ENCODE results near the gene FKBP1C. TPM values are rescaled to one million over a fixed set of nuclear protein-coding genes. Genes with fewer than 3 reads are reported as not detected.
"Not testable (repeated sequence)": the region's sequence is repeated elsewhere in the genome, so short reads cannot be mapped to it uniquely, and the experiment has no call there.

The FKBP1C gene
- total and polyA plus RNA-seq, 2 of the 8 experiments (the other 6 are each of a cell fraction or from before 2014, with no cell fraction given) = 0.74 to 1.0 TPM

GRCh38 chr6:63230027-63230426 lies 18.8 kb downstream of the FKBP1C start:
- H3K23me2 ChIP-seq (ENCODE audit: low read depth, low read length); POLR2A ChIA-PET (ENCODE audit: partially characterized antibody); FAIRE-seq; H4K8ac ChIP-seq (ENCODE audit: extremely low read depth, insufficient read depth, low read length); H3K18ac ChIP-seq (ENCODE audit: extremely low read depth, low read length); H4K20me1 ChIP-seq (replicated peaks in 1 of 2; ENCODE audit: control insufficient read depth in 1 of 2, insufficient read depth in 2 of 2, low read length in 2 of 2); H2BK15ac ChIP-seq (ENCODE audit: low read length); H3K56ac ChIP-seq (replicated peaks; ENCODE audit: insufficient read length, low read depth, low read length); H2AFZ ChIP-seq (ENCODE audit: low read length); H2BK120ac ChIP-seq (replicated peaks; ENCODE audit: low read depth, low read length); H3K79me2 ChIP-seq (ENCODE audit: control insufficient read depth in 1 of 2, insufficient read depth in 2 of 2, low read length in 2 of 2); H3K4ac ChIP-seq (replicated peaks; ENCODE audit: insufficient read length, low read depth, low read length); CTCF ChIA-PET (ENCODE audit: partially characterized antibody); H2BK12ac ChIP-seq (ENCODE audit: low read depth, low read length); H2AK5ac ChIP-seq (ENCODE audit: low read depth, low read length); H2BK20ac ChIP-seq (ENCODE audit: low read length); H3K36me3 ChIP-seq (ENCODE audit: control insufficient read depth in 2 of 4, insufficient read depth in 4 of 4, low read length in 3 of 4); DNase-seq (ENCODE audit: low read depth in 1 of 2, low spot score in 2 of 2); H3K27ac ChIP-seq (ENCODE audit: low read depth, low read length); H3K4me1 ChIP-seq (replicated peaks in 1 of 4; ENCODE audit: control insufficient read depth in 3 of 4, insufficient read depth in 4 of 4, low read length in 3 of 4); H3K14ac ChIP-seq (ENCODE audit: insufficient read length); H3K9ac ChIP-seq (replicated peaks in 1 of 4; ENCODE audit: extremely low read depth in 1 of 4, low read depth in 3 of 4, low read length in 3 of 4); H3K4me2 ChIP-seq (ENCODE audit: insufficient read depth in 1 of 2, low read depth in 2 of 2, low read length in 2 of 2); H4K5ac ChIP-seq (ENCODE audit: insufficient read length, low read depth, low read length); H3K79me1 ChIP-seq (ENCODE audit: low read depth, low read length); H3K4me3 ChIP-seq (ENCODE audit: extremely low read depth in 1 of 4, insufficient read depth in 2 of 4, low read depth in 3 of 4, low read length in 4 of 4); H2BK5ac ChIP-seq (ENCODE audit: low read depth, low read length); H3K27me3 ChIP-seq (replicated peaks in 1 of 4; ENCODE audit: control insufficient read depth in 3 of 4, extremely low read depth in 1 of 4, insufficient read depth in 3 of 4, low read length in 3 of 4); H4K91ac ChIP-seq (replicated peaks; ENCODE audit: insufficient read length, low read length); H3K23ac ChIP-seq (ENCODE audit: insufficient read length): not testable (repeated sequence)
- peaks cover 0 to 26% of the 10 kb centered on the region in 2 experiments; a peak in 2 of 4 replicates for H3K9me3 ChIP-seq (ENCODE audit: insufficient read depth in 2 of 2, low read depth in 1 of 2, low read length in 1 of 2)
- 71% methylated on average over 9 of the region's 13 CpGs; no CpG with 5 or more reads in 1 of the 2 experiments for WGBS, 2 experiments (ENCODE audit: extremely low coverage in 1 of 2, insufficient coverage in 1 of 2, insufficient read length in 1 of 2, insufficient replicate concordance in 2 of 2, low coverage in 1 of 2, low lambda C conversion rate in 2 of 2, missing lambda C conversion rate in 1 of 2)

GRCh38 chr6:63230511-63230910 lies 19.2 kb downstream of the FKBP1C start:
- DNase-seq (ENCODE audit: low read depth in 1 of 2, low spot score in 2 of 2); H2AK5ac ChIP-seq (ENCODE audit: low read depth, low read length); H3K9ac ChIP-seq (replicated peaks in 1 of 4; ENCODE audit: extremely low read depth in 1 of 4, low read depth in 3 of 4, low read length in 3 of 4); H2BK15ac ChIP-seq (ENCODE audit: low read length); H2BK5ac ChIP-seq (ENCODE audit: low read depth, low read length); H3K79me2 ChIP-seq (ENCODE audit: control insufficient read depth in 1 of 2, insufficient read depth in 2 of 2, low read length in 2 of 2); H3K36me3 ChIP-seq (ENCODE audit: control insufficient read depth in 2 of 4, insufficient read depth in 4 of 4, low read length in 3 of 4); H2BK120ac ChIP-seq (replicated peaks; ENCODE audit: low read depth, low read length); H3K18ac ChIP-seq (ENCODE audit: extremely low read depth, low read length); FAIRE-seq; CTCF ChIA-PET (ENCODE audit: partially characterized antibody); H3K14ac ChIP-seq (ENCODE audit: insufficient read length); H3K23me2 ChIP-seq (ENCODE audit: low read depth, low read length); H2AFZ ChIP-seq (ENCODE audit: low read length); POLR2A ChIA-PET (ENCODE audit: partially characterized antibody); H3K79me1 ChIP-seq (ENCODE audit: low read depth, low read length); H3K4ac ChIP-seq (replicated peaks; ENCODE audit: insufficient read length, low read depth, low read length); H4K20me1 ChIP-seq (replicated peaks in 1 of 2; ENCODE audit: control insufficient read depth in 1 of 2, insufficient read depth in 2 of 2, low read length in 2 of 2); H3K4me3 ChIP-seq (ENCODE audit: extremely low read depth in 1 of 4, insufficient read depth in 2 of 4, low read depth in 3 of 4, low read length in 4 of 4); H4K91ac ChIP-seq (replicated peaks; ENCODE audit: insufficient read length, low read length); H3K4me2 ChIP-seq (ENCODE audit: insufficient read depth in 1 of 2, low read depth in 2 of 2, low read length in 2 of 2); H3K56ac ChIP-seq (replicated peaks; ENCODE audit: insufficient read length, low read depth, low read length); H3K27me3 ChIP-seq (replicated peaks in 1 of 4; ENCODE audit: control insufficient read depth in 3 of 4, extremely low read depth in 1 of 4, insufficient read depth in 3 of 4, low read length in 3 of 4); H2BK12ac ChIP-seq (ENCODE audit: low read depth, low read length); H2BK20ac ChIP-seq (ENCODE audit: low read length); H4K5ac ChIP-seq (ENCODE audit: insufficient read length, low read depth, low read length); H3K4me1 ChIP-seq (replicated peaks in 1 of 4; ENCODE audit: control insufficient read depth in 3 of 4, insufficient read depth in 4 of 4, low read length in 3 of 4); H4K8ac ChIP-seq (ENCODE audit: extremely low read depth, insufficient read depth, low read length); H3K27ac ChIP-seq (ENCODE audit: low read depth, low read length); H3K23ac ChIP-seq (ENCODE audit: insufficient read length): not testable (repeated sequence)
- WGBS, 2 experiments (ENCODE audit: extremely low coverage in 1 of 2, insufficient coverage in 1 of 2, insufficient read length in 1 of 2, insufficient replicate concordance in 2 of 2, low coverage in 1 of 2, low lambda C conversion rate in 2 of 2, missing lambda C conversion rate in 1 of 2) = 88% methylated on average over 3 of the region's 12 CpGs; no CpG with 5 or more reads in 1 of the 2 experiments
- H3K9me3 ChIP-seq (ENCODE audit: insufficient read depth in 2 of 2, low read depth in 1 of 2, low read length in 1 of 2) = peaks cover 0 to 26% of the 10 kb centered on the region in 2 experiments; a peak in 2 of 4 replicates

All from H1 (cell line).